ENCODE results near the gene ZNF501. TPM values are rescaled to one million over a fixed set of nuclear protein-coding genes. Genes with fewer than 3 reads are reported as not detected.

ZNF501 gene
- polyA plus RNA-seq, 1 of the 3 experiments (the other 2 are of a cell fraction) = 1.5 TPM

DNA sequence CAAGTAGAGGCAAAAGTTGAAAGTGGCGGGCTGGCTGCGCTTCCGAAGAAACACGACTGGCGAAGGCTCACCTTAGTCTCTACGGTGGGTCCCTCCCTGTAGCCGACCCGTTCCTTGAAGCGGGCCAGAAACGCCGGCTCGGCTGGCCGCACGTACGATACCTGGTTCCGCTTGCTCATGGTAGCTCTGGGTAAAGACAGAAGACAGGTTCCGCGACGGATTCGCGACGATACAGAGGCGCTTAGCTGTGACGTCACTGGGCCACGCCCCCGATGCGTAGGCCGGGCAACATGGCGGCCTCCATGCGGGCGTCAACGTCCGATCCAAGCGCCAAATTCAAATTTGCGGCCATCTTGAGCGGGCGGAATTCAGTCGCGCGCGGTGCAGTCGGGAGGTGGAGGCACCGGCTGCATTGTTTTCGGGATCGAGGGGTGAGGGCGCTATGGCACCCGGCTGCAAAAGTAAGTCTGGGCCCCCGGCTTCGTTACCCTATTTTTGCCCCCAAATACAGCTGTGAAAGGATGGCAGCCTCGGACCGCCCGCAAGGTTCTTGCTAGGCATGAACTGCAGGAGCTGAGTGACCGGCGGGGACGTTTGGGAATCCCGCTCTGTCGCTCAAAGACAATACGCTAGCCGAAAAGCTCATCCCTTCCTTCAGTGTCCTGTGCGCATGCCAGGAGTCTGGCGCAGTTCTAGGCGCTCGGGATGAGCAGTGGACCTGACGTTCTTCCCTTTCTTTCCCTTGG lies 32.2 kb downstream of the ZNF501 start, which contains the start of the genes KIAA1143 and KIF15 (continued):
- TF ChIP-seq TAF1 (IDR thresholded peaks at IDR 0.05; ENCODE audit: borderline replicate concordance, low read depth, low read length) (peak; percentile 70; the same call in 1 of the 2 replicates), EP300 (IDR thresholded peaks at IDR 0.05; ENCODE audit: borderline replicate concordance in 1 of 2, low read depth in 1 of 2, low read length in 1 of 2) (peak in 1 of 2 experiments; percentile 46; a peak in 1 of 4 replicates), SMC3 (IDR thresholded peaks at IDR 0.05; ENCODE audit: low read depth, low read length) (0 out of 2 replicates have a peak, but pooled peaks have one; percentile 1), JUND (IDR thresholded peaks at IDR 0.05) (no peak), RAD21 (IDR thresholded peaks at IDR 0.05; ENCODE audit: low read length) (no peak), IRF3 (IDR thresholded peaks at IDR 0.05; ENCODE audit: low read depth, low read length) (no peak), RXRA (IDR thresholded peaks at IDR 0.05; ENCODE audit: borderline replicate concordance, low read depth) (peak; percentile 26; the same call in 1 of the 2 replicates), FOSL2 (IDR thresholded peaks at IDR 0.05; ENCODE audit: borderline replicate concordance, low read depth) (peak; percentile 49; the same call in 1 of the 2 replicates), TCF12 (IDR thresholded peaks at IDR 0.05) (peak; percentile 12; the same call in 1 of the 2 replicates), GABPA (IDR thresholded peaks at IDR 0.05; ENCODE audit: low read depth) (peak; percentile 64), EZH2phosphoT487 (IDR thresholded peaks at IDR 0.05; ENCODE audit: borderline replicate concordance, low read depth) (no peak), MXI1 (IDR thresholded peaks at IDR 0.05; ENCODE audit: low read depth, low read length) (peak; percentile 97), POLR2AphosphoS5 (IDR thresholded peaks at IDR 0.05; ENCODE audit: low read depth, low read length) (peak; percentile 78; the same call in 1 of the 2 replicates), RCOR1 (IDR thresholded peaks at IDR 0.05; ENCODE audit: low read length) (peak; percentile 9; the same call in 1 of the 2 replicates), FOXM1 (IDR thresholded peaks at IDR 0.05; ENCODE audit: low read depth) (peak; percentile 91), RFX5 (IDR thresholded peaks at IDR 0.05; ENCODE audit: low read length) (no peak), NFIC (IDR thresholded peaks at IDR 0.05; ENCODE audit: borderline replicate concordance) (0 out of 2 replicates have a peak, but pooled peaks have one; percentile 12), USF1 (IDR thresholded peaks at IDR 0.05; ENCODE audit: borderline replicate concordance, low read depth) (no peak), GATA2 (CRISPR knock-in tag; IDR thresholded peaks at IDR 0.05) (no peak), SIN3A (IDR thresholded peaks at IDR 0.05; ENCODE audit: borderline replicate concordance, low read depth, low read length) (peak; percentile 99)
- TF ChIP-seq, protein P1, sequence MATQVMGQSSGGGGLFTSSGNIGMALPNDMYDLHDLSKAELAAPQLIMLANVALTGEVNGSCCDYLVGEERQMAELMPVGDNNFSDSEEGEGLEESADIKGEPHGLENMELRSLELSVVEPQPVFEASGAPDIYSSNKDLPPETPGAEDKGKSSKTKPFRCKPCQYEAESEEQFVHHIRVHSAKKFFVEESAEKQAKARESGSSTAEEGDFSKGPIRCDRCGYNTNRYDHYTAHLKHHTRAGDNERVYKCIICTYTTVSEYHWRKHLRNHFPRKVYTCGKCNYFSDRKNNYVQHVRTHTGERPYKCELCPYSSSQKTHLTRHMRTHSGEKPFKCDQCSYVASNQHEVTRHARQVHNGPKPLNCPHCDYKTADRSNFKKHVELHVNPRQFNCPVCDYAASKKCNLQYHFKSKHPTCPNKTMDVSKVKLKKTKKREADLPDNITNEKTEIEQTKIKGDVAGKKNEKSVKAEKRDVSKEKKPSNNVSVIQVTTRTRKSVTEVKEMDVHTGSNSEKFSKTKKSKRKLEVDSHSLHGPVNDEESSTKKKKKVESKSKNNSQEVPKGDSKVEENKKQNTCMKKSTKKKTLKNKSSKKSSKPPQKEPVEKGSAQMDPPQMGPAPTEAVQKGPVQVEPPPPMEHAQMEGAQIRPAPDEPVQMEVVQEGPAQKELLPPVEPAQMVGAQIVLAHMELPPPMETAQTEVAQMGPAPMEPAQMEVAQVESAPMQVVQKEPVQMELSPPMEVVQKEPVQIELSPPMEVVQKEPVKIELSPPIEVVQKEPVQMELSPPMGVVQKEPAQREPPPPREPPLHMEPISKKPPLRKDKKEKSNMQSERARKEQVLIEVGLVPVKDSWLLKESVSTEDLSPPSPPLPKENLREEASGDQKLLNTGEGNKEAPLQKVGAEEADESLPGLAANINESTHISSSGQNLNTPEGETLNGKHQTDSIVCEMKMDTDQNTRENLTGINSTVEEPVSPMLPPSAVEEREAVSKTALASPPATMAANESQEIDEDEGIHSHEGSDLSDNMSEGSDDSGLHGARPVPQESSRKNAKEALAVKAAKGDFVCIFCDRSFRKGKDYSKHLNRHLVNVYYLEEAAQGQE (IDR thresholded peaks at IDR 0.05; ENCODE audit: low read depth, low read length) = no peak; the same call in 1 of the 2 replicates
- TF ChIP-seq, protein P2, sequence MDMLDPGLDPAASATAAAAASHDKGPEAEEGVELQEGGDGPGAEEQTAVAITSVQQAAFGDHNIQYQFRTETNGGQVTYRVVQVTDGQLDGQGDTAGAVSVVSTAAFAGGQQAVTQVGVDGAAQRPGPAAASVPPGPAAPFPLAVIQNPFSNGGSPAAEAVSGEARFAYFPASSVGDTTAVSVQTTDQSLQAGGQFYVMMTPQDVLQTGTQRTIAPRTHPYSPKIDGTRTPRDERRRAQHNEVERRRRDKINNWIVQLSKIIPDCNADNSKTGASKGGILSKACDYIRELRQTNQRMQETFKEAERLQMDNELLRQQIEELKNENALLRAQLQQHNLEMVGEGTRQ (IDR thresholded peaks at IDR 0.05; ENCODE audit: borderline replicate concordance, low read depth, low read length) = no peak
